Measurements from ENCODE around the gene ATP6V1C2.
"Not testable (repeated sequence)": the region's sequence is repeated elsewhere in the genome, so short reads cannot be mapped to it uniquely, and the experiment has no call there.

Gene ATP6V1C2

GRCh38 chr2:10770956-10771750 lies 49.7 kb downstream of the ATP6V1C2 start:
- no peak for DNase-seq

GRCh38 chr2:10771786-10772185 lies 50.4 kb downstream of the ATP6V1C2 start:
- DNase-seq: no peak

DNA sequence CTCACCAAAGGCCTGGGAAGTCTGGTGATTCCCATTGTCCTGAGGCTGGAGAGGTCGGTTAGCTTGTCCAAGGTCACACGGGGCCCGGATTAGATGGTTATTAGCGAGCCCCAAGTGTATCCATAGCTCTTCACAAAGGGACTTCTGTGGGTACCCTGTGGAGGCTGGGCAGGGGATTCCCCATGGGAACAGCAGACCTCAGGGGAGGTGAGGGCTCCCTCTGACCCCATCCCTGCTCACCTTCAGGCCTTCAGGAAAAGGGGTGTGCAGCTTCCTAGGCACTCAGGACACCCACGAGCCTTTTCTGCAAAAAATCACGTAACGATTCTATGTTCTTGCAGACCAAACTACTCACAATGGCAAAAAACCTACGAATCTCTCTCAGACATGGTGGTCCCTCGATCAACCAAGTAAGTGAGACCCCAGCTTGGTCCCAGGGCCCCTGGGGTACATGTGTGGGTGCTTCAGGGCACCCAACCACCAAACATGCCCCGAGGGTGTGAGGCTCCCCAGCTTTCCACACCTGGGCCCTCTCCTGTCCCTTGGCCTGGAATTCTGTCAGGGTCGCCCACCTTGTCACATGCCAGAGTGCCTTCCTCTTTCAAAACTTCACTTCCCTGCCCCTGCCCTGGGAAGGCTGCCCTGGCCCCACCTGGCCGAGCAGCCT lies 50.9 kb downstream of the ATP6V1C2 start:
- DNase-seq: no peak

DNA sequence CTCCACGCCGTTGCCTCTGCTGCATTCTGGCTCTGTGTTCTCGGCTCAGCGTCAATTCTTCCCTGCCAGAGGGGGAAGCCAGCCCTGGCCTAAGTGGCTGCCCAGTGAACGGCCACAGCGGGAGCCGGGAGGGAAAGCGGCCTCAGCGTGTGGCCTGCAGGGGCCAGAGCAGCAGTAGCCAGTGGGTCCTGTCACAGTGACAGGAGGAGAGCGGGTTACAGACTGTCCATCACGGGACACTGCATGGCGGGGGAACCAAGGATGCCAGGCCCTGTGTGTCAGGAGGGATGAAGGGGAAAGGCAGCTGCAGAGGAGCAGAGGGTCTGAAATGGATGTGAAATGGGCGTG lies 51.4 kb downstream of the ATP6V1C2 start:
- DNase-seq: no peak

GRCh38 chr2:10773821-10774341 lies 52.5 kb downstream of the ATP6V1C2 start:
- DNase-seq: no peak

- no peak for DNase-seq
These were observed 53.0 kb downstream of the ATP6V1C2 start for GRCh38 chr2:10774394-10774793.

DNA sequence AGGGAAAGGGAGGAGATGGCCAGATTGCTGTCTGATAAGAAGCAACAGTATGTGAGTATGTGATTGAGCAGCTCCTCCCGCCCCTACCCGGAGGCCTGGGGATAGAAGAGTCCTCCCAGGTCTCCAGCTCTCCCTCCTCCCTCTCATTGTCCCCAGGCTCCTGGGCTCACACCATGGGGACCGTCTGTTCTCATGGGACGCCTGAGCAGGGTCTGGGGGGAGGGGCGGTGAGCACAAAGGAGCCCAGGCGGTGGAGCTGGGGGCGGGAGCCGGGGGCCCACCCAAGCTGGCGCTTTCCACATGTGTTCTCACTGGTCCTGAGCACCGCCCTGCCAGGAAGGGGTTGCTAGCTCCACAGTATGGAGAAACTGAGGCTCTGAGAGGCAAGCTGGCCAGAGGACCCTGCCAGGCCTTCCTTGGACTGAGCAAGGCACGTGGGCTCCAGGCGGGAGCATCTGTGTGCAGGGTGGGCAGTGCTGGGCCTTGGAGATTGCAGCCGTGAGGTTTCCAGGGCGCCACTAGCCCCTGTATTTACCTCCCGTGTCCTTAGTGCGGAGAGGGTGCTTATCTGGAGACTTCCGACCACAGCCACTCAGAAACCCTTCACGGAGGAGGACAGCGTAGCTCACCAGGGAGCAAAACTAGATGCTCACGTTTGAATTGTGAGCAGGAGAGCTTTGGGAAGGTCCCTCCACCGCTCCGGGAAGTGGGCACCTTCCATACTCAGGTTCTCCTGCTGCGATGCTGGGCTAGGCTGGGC lies 53.8 kb downstream of the ATP6V1C2 start:
- DNase-seq: no peak

DNA sequence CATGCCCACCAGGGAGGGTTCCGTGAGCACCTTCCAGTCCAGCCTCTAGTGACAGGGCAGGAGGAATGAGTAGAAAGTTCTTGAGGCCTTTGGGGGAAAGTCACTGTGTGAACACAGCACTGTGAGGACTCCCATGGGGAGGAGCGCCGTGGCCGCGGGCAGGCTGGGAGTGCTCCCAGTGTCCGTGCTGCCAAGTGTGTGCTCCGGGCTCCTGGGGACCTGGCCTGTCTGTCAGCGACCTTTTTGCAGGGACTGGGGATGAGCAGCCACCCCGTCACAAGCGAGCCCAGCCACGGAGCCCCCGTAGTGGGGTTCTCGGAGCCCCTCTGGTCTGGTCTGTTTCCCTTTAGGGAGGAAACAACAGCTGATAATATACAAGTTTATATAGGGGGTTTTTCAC lies 54.4 kb downstream of the ATP6V1C2 start:
- DNase-seq: no peak

GRCh38 chr2:10776231-10776977 lies 55.0 kb downstream of the ATP6V1C2 start:
- no peak for DNase-seq

GRCh38 chr2:10777111-10777841 lies 55.8 kb downstream of the ATP6V1C2 start:
- no peak for DNase-seq

- no peak for DNase-seq
These were observed 56.7 kb downstream of the ATP6V1C2 start for GRCh38 chr2:10777842-10778723.

GRCh38 chr2:10778724-10779115 lies 57.3 kb downstream of the ATP6V1C2 start:
- DNase-seq: no peak

DNA sequence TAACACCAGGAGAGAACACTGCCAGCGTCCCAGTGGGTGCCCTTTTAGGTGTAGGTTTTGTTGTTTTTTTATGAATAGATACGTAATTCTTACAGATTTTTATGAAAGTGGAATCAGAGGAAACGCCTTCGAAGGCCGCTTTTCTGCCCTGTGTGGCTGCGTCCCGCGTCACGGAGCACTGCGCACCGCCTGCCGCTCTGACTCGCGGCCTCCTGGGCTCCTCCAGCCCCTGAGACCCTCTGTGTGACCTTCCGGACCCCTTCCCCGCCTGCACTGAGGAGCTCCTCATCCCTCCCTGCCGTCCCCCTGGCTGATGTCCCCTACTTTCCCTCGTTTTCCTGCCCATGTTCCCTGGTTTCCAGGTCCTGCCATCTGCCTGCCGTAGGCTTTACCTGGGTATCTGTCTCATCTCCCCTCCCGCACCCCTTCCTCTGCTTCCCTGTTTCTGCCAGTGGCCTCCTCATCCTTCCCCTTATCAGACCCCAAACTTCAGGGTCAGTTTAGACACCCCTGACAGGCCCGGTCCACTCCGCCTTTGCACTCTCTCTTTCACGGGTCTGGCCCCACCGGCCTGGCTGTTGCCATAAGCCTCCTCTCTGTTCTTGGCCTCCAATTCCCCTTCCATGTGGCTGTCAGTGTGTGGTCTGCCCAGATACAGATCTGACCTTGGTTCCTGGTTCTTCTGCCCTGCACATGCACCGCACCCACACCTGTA lies 58.5 kb downstream of the ATP6V1C2 start:
- DNase-seq: no peak

DNA sequence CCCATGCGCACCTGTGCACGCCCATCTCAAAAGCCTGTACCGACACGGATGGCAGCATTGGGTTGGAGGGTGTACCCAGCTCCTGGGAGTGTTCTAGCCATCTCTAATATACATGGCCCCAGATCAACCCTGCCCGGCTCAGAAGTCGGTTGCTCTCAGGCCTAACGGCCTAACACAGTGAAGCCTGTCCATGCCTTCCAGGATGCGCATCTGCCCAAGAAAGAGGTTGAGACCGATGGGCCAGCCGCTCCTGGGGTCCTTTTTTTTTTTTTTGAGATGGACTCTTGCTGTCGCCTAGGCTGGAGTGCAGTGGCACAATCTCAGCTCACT lies 59.0 kb downstream of the ATP6V1C2 start:
- no peak for DNase-seq

GRCh38 chr2:10780821-10781220 lies 59.4 kb downstream of the ATP6V1C2 start:
- not testable (repeated sequence) for DNase-seq

GRCh38 chr2:10781746-10782145 lies 60.3 kb downstream of the ATP6V1C2 start:
- no peak for DNase-seq

DNA sequence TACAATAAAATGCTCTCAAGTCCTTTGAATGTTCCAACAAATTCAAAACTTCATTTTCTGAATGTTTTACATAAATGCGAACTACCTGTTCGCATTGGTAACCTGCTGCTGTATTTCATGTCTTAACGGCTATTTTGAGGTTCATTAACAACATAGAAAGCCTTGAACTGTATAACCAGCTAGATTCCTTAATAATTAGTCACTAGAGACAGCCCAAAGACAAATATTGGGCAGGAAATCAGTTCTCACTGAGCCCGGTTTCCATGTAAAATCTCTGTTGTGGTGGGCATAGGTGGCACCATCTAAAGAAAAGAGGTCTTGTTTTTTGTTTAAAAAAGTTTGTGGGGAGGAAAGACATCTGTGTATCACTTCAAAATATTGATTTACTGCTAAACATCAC lies 62.0 kb downstream of the ATP6V1C2 start:
- no peak for DNase-seq

- no peak for DNase-seq
These were observed 63.3 kb downstream of the ATP6V1C2 start for GRCh38 chr2:10784719-10785118.

DNA sequence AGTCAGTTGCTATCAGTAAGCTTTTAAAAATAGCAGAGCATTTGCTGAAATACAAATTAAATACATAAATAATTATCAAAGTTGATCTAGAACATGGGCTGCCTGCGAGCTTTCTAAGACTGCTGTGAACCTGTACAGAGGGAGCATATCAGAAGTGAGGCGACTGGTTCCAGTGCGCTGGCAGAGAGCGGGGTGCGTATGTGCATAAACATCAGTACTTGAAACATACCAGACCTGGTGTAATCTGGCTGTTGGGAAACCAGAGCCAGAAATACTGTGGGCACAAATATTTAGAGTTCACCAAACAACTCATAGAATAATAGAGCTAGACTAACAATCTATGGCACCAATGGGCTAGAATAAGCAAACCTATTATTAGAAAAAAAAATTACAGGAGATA lies 63.8 kb downstream of the ATP6V1C2 start:
- no peak for DNase-seq

DNA sequence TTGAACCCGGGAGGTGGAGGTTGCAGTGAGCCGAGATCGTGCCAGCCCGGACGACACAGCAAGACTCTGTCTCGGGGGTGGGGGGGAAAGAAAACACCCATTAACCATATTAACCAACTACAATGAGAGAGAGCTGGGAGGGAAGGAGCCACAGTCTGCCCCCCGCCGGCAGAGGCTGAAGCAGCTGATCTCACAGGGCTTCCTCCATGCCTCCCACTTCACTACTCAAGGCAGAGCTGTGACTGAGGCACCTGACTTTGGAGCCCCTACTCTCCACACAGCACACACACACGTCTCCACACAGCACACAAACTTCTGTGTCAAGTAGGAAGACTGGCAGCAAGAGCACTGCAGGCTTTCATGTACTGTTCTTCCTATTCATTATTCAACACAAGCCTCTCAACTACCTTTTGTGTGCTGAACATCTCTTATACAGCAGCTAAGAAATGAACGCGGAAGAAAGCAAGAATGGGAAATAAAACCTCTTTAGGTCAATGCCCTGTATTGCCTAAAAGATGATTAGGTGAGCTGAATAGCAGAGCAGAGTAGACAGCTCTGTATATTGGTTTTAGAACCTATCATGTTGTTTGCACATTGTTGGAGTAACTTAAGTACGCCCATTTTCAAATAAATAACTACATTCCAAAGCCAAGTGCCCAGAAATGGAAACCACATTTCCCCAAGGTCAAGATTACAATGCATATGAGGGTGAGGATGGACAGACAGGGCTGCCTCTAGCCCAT lies 65.0 kb downstream of the ATP6V1C2 start:
- no peak for DNase-seq
